Fibroblast of mammary gland (primary cell): Measurements from ENCODE around the gene PIMREG.

Experiments used
- DNase-seq: peaks from one replicate; pipeline ENCODE4 v3.0.0-alpha.2; 2010; ENCODE audit warnings: low read depth
- H3K4me3 ChIP-seq: 2 replicates; pipeline ENCODE4 v1.5.1; 2011; ENCODE audit warnings: low read depth, mild to moderate bottlenecking, low read length, moderate library complexity; ENCODE audit not compliant: control insufficient read depth
- TF ChIP-seq, protein P1 (sequence below): conservative IDR thresholded peaks from 2 replicates; pipeline ENCODE4 v1.5.1; 2011; ENCODE audit warnings: low read depth, low read length, inconsistent platforms; ENCODE audit not compliant: control insufficient read depth, insufficient read depth

The PIMREG gene

DNA sequence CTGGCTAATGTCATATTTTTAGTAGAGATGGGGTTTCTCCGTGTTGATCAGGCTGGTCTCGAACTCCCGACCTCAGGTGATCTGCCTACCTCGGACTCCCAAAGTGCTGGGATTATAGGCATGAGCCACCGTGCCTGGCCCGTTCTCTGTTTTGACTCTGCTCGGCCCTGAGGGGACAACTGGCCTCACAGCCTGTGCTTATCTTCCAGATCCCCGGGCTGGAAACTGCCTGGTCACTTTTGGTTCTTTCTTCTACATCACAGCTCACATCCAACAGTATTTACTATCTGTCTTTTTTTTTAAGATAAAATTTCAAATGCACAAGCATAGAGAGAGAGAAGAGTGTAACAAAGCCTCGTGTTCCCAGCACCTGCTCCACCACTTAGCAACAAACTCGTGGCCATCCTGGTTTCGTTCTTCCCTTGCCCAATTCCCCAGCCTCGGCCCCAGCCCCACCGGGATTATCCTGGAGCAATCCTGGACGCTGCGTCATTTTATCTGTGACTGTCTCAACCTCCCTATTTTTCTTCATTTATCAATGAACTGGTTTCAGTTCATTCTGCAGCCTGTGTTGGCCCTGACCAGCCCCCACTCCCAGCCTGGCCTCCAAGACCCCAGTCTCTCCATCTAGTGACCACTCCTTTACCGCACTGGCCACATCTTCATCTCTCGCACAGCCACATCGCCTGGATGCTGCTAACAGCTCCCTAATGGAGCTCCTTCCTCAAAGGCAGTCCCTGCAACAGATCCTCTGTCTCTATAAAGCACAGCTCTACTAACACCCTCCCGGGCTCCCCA is 21.1 kb downstream of the PIMREG start:
- no peak overlapping the region for H3K4me3 ChIP-seq
- TF ChIP-seq, protein P1, sequence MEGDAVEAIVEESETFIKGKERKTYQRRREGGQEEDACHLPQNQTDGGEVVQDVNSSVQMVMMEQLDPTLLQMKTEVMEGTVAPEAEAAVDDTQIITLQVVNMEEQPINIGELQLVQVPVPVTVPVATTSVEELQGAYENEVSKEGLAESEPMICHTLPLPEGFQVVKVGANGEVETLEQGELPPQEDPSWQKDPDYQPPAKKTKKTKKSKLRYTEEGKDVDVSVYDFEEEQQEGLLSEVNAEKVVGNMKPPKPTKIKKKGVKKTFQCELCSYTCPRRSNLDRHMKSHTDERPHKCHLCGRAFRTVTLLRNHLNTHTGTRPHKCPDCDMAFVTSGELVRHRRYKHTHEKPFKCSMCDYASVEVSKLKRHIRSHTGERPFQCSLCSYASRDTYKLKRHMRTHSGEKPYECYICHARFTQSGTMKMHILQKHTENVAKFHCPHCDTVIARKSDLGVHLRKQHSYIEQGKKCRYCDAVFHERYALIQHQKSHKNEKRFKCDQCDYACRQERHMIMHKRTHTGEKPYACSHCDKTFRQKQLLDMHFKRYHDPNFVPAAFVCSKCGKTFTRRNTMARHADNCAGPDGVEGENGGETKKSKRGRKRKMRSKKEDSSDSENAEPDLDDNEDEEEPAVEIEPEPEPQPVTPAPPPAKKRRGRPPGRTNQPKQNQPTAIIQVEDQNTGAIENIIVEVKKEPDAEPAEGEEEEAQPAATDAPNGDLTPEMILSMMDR, result no peak
- DNase-seq, result no peak

DNA sequence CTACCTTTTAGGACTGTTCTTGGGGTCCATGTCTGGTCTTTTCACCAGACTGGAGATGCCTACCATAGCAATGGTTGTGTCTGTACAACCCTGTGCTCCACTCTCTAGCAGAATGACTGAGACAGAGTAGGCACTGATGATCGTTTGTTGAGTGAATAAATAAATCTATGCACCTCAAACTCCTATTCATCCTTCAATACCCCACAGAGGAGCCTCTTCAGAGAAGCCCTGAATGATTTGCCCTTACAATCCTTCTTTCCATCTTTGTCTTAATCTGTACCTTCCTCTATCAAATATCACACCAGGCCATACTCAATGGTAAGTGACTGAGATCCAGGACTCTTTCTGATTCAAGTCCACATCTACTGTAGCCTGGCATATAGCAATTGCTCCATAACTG is 23.3 kb downstream of the PIMREG start:
- TF ChIP-seq, protein P1, result no peak
- no peak for DNase-seq
- no peak overlapping the region for H3K4me3 ChIP-seq

DNA sequence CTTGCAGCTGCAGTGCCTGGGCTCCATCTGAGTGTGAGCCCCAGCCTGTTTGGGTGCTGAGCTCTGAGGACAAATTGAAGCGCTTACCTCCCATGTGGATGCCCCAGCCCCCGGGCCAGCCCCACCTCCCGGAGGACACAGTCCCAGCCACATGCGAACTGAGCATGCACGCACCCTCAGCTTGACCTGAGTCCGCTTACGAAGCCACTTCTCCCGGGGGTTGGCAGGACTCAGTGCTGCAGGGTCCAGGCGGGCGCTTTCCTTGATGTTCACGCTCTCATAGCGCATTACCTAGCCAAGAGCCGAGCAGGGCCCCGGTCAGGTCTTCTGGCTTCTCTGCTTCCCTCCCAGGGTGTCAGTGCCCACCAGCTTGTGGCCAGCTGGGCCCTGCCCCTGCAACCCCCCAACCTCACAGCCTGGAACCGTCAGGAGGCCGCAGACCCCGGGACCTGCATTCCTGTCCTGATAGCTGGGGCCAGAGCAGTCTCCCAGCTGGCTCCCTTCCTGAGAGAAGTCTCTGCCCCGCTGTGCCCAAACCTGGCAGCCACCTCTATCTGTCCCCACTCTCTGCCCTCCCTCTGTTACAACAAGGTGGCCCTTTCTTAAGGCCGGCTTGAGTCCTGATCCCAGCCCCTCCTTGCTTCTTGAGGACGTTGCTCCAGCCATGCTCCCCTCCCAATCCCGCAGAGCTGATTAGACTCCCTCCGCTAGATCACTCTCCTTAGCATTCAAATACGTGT is 24.0 kb downstream of the PIMREG start:
- no peak for DNase-seq
- H3K4me3 ChIP-seq, result no peak overlapping the region
- TF ChIP-seq, protein P1, result no peak

DNA sequence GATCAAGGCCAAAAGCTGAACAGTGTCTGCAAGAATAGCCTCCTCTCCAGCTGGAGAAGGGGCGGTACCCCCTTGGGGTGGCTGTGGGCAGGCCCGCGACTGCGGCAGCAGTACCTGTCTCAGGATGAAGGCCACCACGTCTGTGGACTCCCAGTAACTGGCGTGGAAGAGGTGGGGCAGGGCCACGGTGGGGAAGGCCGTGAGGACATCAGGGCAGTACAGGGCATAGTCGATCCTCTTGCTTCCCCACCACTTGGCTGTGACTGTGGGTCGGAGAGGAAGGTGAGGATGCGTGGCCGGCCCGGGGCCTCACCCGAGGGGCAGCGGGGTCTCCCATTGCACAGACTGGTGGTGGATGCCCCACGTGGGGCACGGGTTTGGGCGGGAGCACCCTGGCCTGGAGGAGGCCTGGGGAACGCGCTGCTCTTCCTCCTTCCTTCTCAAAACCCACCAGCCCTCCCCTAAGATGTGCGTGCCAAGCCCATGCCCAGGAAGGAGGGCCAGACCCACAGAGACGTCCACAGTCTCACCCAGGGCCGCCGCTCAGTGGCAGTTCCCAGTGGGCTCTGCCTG is 26.0 kb downstream of the PIMREG start:
- no peak overlapping the region for H3K4me3 ChIP-seq
- TF ChIP-seq, protein P1, result no peak

DNA sequence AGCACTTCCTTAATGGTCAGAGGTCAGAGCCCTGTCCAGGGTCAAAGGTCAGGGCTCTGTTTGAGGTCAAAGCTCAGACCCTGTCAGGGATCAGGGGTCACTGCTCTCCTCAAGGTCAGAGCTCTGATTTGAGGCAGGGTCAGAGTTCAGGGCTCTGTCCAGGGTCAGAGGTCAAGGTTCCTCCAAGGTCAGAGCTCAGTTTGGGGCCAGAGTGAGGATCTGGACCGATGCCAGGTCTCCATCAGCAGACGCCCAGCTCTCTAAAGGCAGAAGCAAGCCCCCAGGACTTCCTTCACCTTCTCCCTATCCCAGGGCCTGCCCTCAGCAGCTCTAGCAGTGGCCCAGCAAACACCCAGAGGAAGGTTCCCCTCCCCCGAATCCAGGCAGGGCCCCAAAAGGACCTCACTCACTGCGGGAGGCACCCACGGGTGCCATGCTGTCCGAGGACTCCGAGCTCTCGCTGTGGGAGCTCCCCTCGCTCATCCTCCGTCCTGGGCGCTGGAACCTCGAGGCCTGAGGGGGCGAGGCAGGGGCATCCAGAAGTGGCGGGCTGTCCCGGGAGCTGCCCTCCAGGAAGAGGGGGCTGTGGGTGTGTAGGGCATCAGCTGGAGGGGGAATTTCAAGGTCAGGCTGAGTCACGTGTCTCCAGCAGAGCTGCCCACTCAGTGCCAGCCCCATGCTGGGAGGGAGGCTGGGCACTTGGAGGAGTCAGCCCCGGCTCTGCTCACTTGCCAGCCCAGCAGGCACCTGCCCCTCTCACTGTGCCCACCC is 26.7 kb downstream of the PIMREG start:
- TF ChIP-seq, protein P1, result no peak
- DNase-seq, result no peak
- no peak overlapping the region for H3K4me3 ChIP-seq

More for the DNA sequence above, 26.0 kb downstream of the PIMREG start:
- no peak for DNase-seq
